Measurements from ENCODE around the gene NR4A3. TPM values are rescaled to one million over a fixed set of nuclear protein-coding genes. Genes with fewer than 3 reads are reported as not detected.

The NR4A3 gene
- polyA plus RNA-seq, 2 of the 4 experiments (the other 2 are of a cell fraction): 1.6 to 2.0 TPM

- TF ChIP-seq JUNB (IDR thresholded peaks at IDR 0.05) (no peak), MYC (IDR thresholded peaks at IDR 0.05; ENCODE audit: borderline replicate concordance, low read length) (no peak), MAZ (IDR thresholded peaks at IDR 0.05; ENCODE audit: borderline replicate concordance, low read depth, low read length) (no peak)
Observed at GRCh38 chr9:99801775-99802174, 19.9 kb upstream of the NR4A3 start (continued).

GRCh38 chr9:99803694-99804093, 18.0 kb upstream of the NR4A3 start:
- TF ChIP-seq BHLHE40 (IDR thresholded peaks at IDR 0.05; ENCODE audit: low read depth, low read length) (no peak), HOXB13 (CRISPR knock-in tag; IDR thresholded peaks at IDR 0.05; ENCODE audit: low read depth) (no peak), CBX8 (IDR thresholded peaks at IDR 0.05) (no peak), POLR2A (IDR thresholded peaks at IDR 0.05; ENCODE audit: low read length) (no peak), EHMT2 (IDR thresholded peaks at IDR 0.05; ENCODE audit: low read depth) (no peak), RNF2 (IDR thresholded peaks at IDR 0.05; ENCODE audit: borderline replicate concordance, low read depth) (no peak)
- H3K4me3 ChIP-seq: no peak overlapping the region
- POLR2A ChIA-PET: no interaction called here
- CTCF ChIA-PET: interaction anchor here (1.0 kb wide), 2 partner anchors 25 to 619 kb away, joined by 3 to 4 read pairs; no protein-coding TSS in a partner anchor
- ATAC-seq (no peak), DNase-seq (ENCODE audit: low read depth in 1 of 2, low spot score in 1 of 2) (no peak), FAIRE-seq (no peak)
- no peak overlapping the region for H3K4me2 ChIP-seq
- H3K9me3 ChIP-seq: no peaks in the 10 kb centered on the region
- no peak overlapping the region for H3K27ac ChIP-seq
- 65% methylated on average over 2 of the region's 2 CpGs for WGBS (ENCODE audit: missing lambda C conversion rate)
- H3K4me1 ChIP-seq: no peaks in the 10 kb centered on the region

- WGBS (ENCODE audit: missing lambda C conversion rate): 35% methylated on average over 4 of the region's 4 CpGs
- TF ChIP-seq REST (IDR thresholded peaks at IDR 0.05) (no peak), TFCP2L1 (CRISPR knock-in tag; IDR thresholded peaks at IDR 0.05) (no peak), FOXS1 (CRISPR knock-in tag; IDR thresholded peaks at IDR 0.05) (no peak), KDM1A (IDR thresholded peaks at IDR 0.05; ENCODE audit: low read depth) (no peak), EHMT2 (IDR thresholded peaks at IDR 0.05; ENCODE audit: low read depth) (no peak), RAD21 (conservative IDR thresholded peaks at IDR 0.05 in 1 of 2, IDR thresholded peaks at IDR 0.05 in 1 of 2) (peak; percentile 64 to 71), ZNF302 (CRISPR knock-in tag; IDR thresholded peaks at IDR 0.05) (no peak), NPAS2 (CRISPR knock-in tag; IDR thresholded peaks at IDR 0.05; ENCODE audit: borderline replicate concordance) (no peak), CTCF (IDR thresholded peaks at IDR 0.05) (peak; percentile 82), HOXB5 (CRISPR knock-in tag; IDR thresholded peaks at IDR 0.05) (no peak), POLR2A (IDR thresholded peaks at IDR 0.05; ENCODE audit: low read length) (no peak), CHD2 (IDR thresholded peaks at IDR 0.05; ENCODE audit: low read length, partially characterized antibody) (no peak), SREBF2 (IDR thresholded peaks at IDR 0.05) (no peak), NFE2L2 (conservative IDR thresholded peaks at IDR 0.05; ENCODE audit: low read length) (no peak), MAX (IDR thresholded peaks at IDR 0.05) (no peak), SMC3 (IDR thresholded peaks at IDR 0.05) (peak; percentile 63), RCOR1 (IDR thresholded peaks at IDR 0.05; ENCODE audit: low read depth, low read length) (no peak), EHF (CRISPR knock-in tag; IDR thresholded peaks at IDR 0.05) (no peak)
- TF ChIP-seq, protein P1, sequence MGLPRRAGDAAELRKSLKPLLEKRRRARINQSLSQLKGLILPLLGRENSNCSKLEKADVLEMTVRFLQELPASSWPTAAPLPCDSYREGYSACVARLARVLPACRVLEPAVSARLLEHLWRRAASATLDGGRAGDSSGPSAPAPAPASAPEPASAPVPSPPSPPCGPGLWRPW (IDR thresholded peaks at IDR 0.05): no peak
- TF ChIP-seq, protein P2, sequence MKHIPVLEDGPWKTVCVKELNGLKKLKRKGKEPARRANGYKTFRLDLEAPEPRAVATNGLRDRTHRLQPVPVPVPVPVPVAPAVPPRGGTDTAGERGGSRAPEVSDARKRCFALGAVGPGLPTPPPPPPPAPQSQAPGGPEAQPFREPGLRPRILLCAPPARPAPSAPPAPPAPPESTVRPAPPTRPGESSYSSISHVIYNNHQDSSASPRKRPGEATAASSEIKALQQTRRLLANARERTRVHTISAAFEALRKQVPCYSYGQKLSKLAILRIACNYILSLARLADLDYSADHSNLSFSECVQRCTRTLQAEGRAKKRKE (CRISPR knock-in tag; IDR thresholded peaks at IDR 0.05; ENCODE audit: low read depth): no peak
- no peak overlapping the region for H3K27ac ChIP-seq
- ATAC-seq: peak; percentile 85 to 90
- ChIA-PET POLR2A (no interaction called here), CTCF (no interaction called here)
- FAIRE-seq: no peak
- no peak overlapping the region for H3K4me3 ChIP-seq
- H3K4me2 ChIP-seq: 0 out of 3 replicates have a peak overlapping the region, but pooled peaks have one; percentile 15
- H3K4me1 ChIP-seq: no peaks in the 10 kb centered on the region
- H3K9me3 ChIP-seq: no peaks in the 10 kb centered on the region
- DNase-seq (ENCODE audit: low read depth in 1 of 2, low spot score in 1 of 2): peak; percentile 55 to 69
Observed at GRCh38 chr9:99807276-99807852, 14.3 kb upstream of the NR4A3 start.
